PC-9 (cell line): ENCODE data around the gene EML5.

Experiments used
- CTCF ChIP-seq: fragments of 200-600 bp; sonication (generic); conservative IDR thresholded peaks from 2 replicates; pipeline ENCODE4 v1.6.1; 2017; ENCODE audit warnings: mixed run types, antibody characterized with exemption, mild to moderate bottlenecking, moderate library complexity
- EZH2 ChIP-seq: fragments of 200-600 bp; sonication (generic); IDR thresholded peaks from 2 replicates; pipeline ENCODE4 v1.8.0; 2017; ENCODE audit warnings: antibody characterized with exemption, low read depth

- TF ChIP-seq CTCF (no peak), EZH2 (no peak)
Measured at GRCh38 chr14:88590173-88590572, 202.6 kb downstream of the EML5 start.
